Measurements from ENCODE around the gene BCDIN3D. TPM values are rescaled to one million over a fixed set of nuclear protein-coding genes. Genes with fewer than 3 reads are reported as not detected.
A peak's percentile ranks its signal among the peaks of the same experiment; 100 is the strongest.

The BCDIN3D gene
- total and polyA plus RNA-seq, 9 of the 15 experiments (the other 6 are each of a cell fraction or from before 2014, with no cell fraction given): 3.7 to 6.9 (median 5.6) TPM

- H2AFZ ChIP-seq (ENCODE audit: low read depth, low read length): peak overlapping the region; percentile 93
- BruUV-seq (replicated peaks): TSS peak; percentile 91
- H3K9me1 ChIP-seq (ENCODE audit: control insufficient read depth, insufficient read depth, low read length): no peaks in the 10 kb centered on the region
- FAIRE-seq (peak; percentile 35), DNase-seq (ENCODE audit: extremely low read depth in 1 of 4, low spot score in 3 of 4) (no peak), ATAC-seq (no peak)
- ChIA-PET POLR2A (interaction anchor here (0.5 to 2.5 kb wide), 10 partner anchors 8 to 568 kb away, joined by 3 to 14 read pairs (median 4); partner anchors contain the start of gene NCKAP5L), CTCF (ENCODE audit: low intra/inter-chr PET ratio) (no interaction called here)
- intact Hi-C loops (cut with micrococcal nuclease) (no loop called here), in situ Hi-C loops (cut with MboI) (no loop called here)
- H3K27ac ChIP-seq (ENCODE audit: extremely low read depth, low read depth, low read length): peak overlapping the region; percentile 82
- peak overlapping the region; percentile 71 for H3K4me3 ChIP-seq
- no peak for TF ChIP-seq BCLAF1 (IDR thresholded peaks at IDR 0.05; ENCODE audit: borderline replicate concordance in 1 of 2, control insufficient read depth in 1 of 2, low read depth in 2 of 2, low read length in 1 of 2)
- no peak for TF ChIP-seq YY1 (IDR thresholded peaks at IDR 0.05; ENCODE audit: borderline replicate concordance in 1 of 3, control insufficient read depth in 1 of 3, extremely low read depth in 1 of 3, insufficient read depth in 3 of 3, insufficient read length in 1 of 3, insufficient replicate concordance in 2 of 3, low read depth in 1 of 3, low read length in 2 of 3)
- no peak for TF ChIP-seq POLR2G (IDR thresholded peaks at IDR 0.05; ENCODE audit: low read depth, low read length)
- no peak for TF ChIP-seq ELF4 (CRISPR knock-in tag; IDR thresholded peaks at IDR 0.05)
- no peak for TF ChIP-seq NCOA4 (IDR thresholded peaks at IDR 0.05; ENCODE audit: partially characterized antibody)
- no peak for TF ChIP-seq SETDB1 (IDR thresholded peaks at IDR 0.05; ENCODE audit: low read length)
- no peak for TF ChIP-seq NR2F6 (CRISPR knock-in tag; IDR thresholded peaks at IDR 0.05)
- TF ChIP-seq ETV6 (IDR thresholded peaks at IDR 0.05; ENCODE audit: borderline replicate concordance in 1 of 2, low read depth in 2 of 2, low read length in 1 of 2): no peak
- no peak for TF ChIP-seq ETV6 (CRISPR knock-in tag; IDR thresholded peaks at IDR 0.05; ENCODE audit: borderline replicate concordance)
- no peak for TF ChIP-seq ZNF518B (CRISPR knock-in tag; IDR thresholded peaks at IDR 0.05)
- TF ChIP-seq CHCHD3 (CRISPR knock-in tag; IDR thresholded peaks at IDR 0.05): no peak
- no peak for TF ChIP-seq SIN3B (IDR thresholded peaks at IDR 0.05; ENCODE audit: low read depth)
- peaks cover 23% of the 10 kb centered on the region for H3K79me2 ChIP-seq (ENCODE audit: control insufficient read depth, insufficient read depth, low read length)
- peak overlapping the region; percentile 37 to 85; a peak in 3 of 4 replicates for H3K9ac ChIP-seq (ENCODE audit: insufficient read depth in 1 of 2, low read depth in 2 of 2, low read length in 2 of 2)
- H3K36me3 ChIP-seq (ENCODE audit: control insufficient read depth, insufficient read depth, low read length): peaks cover 6% of the 10 kb centered on the region; the same call in 1 of the 3 replicates
- H3K4me2 ChIP-seq (ENCODE audit: insufficient read depth, low read length): peak overlapping the region; percentile 93
- H3K9me3 ChIP-seq (replicated peaks; ENCODE audit: control insufficient read depth, insufficient read depth, low read depth, low read length): no peaks in the 10 kb centered on the region
- no peaks in the 10 kb centered on the region for H4K20me1 ChIP-seq (replicated peaks; ENCODE audit: control insufficient read depth, insufficient read depth, low read length)
- peaks cover 0 to 4% of the 10 kb centered on the region in 2 experiments; a peak in 2 of 5 replicates for H3K27me3 ChIP-seq (ENCODE audit: control insufficient read depth in 2 of 2, insufficient read depth in 2 of 2, low read length in 2 of 2)
- WGBS (ENCODE audit: insufficient coverage, low coverage, missing lambda C conversion rate): 56% methylated on average over 7 of the region's 7 CpGs
- H3K4me1 ChIP-seq (replicated peaks in 1 of 2; ENCODE audit: control insufficient read depth in 2 of 2, insufficient read depth in 2 of 2, low read length in 2 of 2): peaks cover 16 to 17% of the 10 kb centered on the region in 2 experiments
Observed at GRCh38 chr12:49843411-49843810, 505 bp upstream of the BCDIN3D start.
